GM19395 (cell line): ENCODE data around the gene ATCAY.
"Not testable (repeated sequence)": the region's sequence is repeated elsewhere in the genome, so short reads cannot be mapped to it uniquely, and the experiment has no call there.

Experiments used
- ATAC-seq: cut with Tn5 transposase; IDR thresholded peaks from one replicate; pipeline ENCODE4 v1.9.1; 2021; ENCODE audit warnings: mild to moderate bottlenecking, moderate library complexity; ENCODE audit not compliant: unreplicated experiment

ATCAY gene

GRCh38 chr19:3852614-3853254, 27.8 kb upstream of the ATCAY start:
- no peak for ATAC-seq

GRCh38 chr19:3855320-3855719, 25.2 kb upstream of the ATCAY start:
- no peak for ATAC-seq

GRCh38 chr19:3857449-3858003, 23.0 kb upstream of the ATCAY start:
- no peak for ATAC-seq

- no peak for ATAC-seq
Measured at GRCh38 chr19:3860499-3860898, 20.0 kb upstream of the ATCAY start.

- ATAC-seq = no peak
Measured at GRCh38 chr19:3862826-3863500, 17.5 kb upstream of the ATCAY start.

GRCh38 chr19:3863648-3864047, 16.8 kb upstream of the ATCAY start:
- ATAC-seq = no peak

- ATAC-seq = no peak
Measured at GRCh38 chr19:3866910-3867638, 13.4 kb upstream of the ATCAY start.

GRCh38 chr19:3867971-3868769, 12.3 kb upstream of the ATCAY start:
- no peak for ATAC-seq

GRCh38 chr19:3868770-3869456, 11.6 kb upstream of the ATCAY start, which contains the start of gene ZFR2:
Gene ZFR2 (minus strand): TSS chr19:3869038. CDS start chr19:3869017, 21 bp downstream.
- ATAC-seq = no peak

- ATAC-seq = no peak
Measured at GRCh38 chr19:3873151-3873550, 7.3 kb upstream of the ATCAY start.

- not testable (repeated sequence) for ATAC-seq
Measured at GRCh38 chr19:3874695-3875094, 5.8 kb upstream of the ATCAY start.

- ATAC-seq = no peak
Measured at GRCh38 chr19:3879656-3880055, 829 bp upstream of the ATCAY start.

- no peak for ATAC-seq
Measured at GRCh38 chr19:3881272-3882040, 971 bp downstream of the ATCAY start.

GRCh38 chr19:3882041-3882384, 1.5 kb downstream of the ATCAY start:
- ATAC-seq = no peak

- no peak for ATAC-seq
Measured at GRCh38 chr19:3890591-3890990, 10.1 kb downstream of the ATCAY start.

- ATAC-seq = no peak
Measured at GRCh38 chr19:3893509-3894179, 13.2 kb downstream of the ATCAY start.

- ATAC-seq = not testable (repeated sequence)
Measured at GRCh38 chr19:3894959-3895358, 14.5 kb downstream of the ATCAY start.

GRCh38 chr19:3895788-3896187, 15.3 kb downstream of the ATCAY start:
- no peak for ATAC-seq

- no peak for ATAC-seq
Measured at GRCh38 chr19:3897936-3898335, 17.5 kb downstream of the ATCAY start.
